Heart right ventricle (tissue), 16 donors: ENCODE measurements around the gene FAM180A. TPM values are rescaled to one million over a fixed set of nuclear protein-coding genes. Genes with fewer than 3 reads are reported as not detected.

Experiments
- ATAC-seq, 8 donors: fragments of 200-7000 bp; cut with Tn5 transposase; one replicate each; pipeline ENCODE4 v1.9.1; 2020; ENCODE audit warnings: mild to moderate bottlenecking in 8 of 8, moderate library complexity in 8 of 8, moderate number of reproducible peaks in 1 of 8
- DNase-seq, 2 donors: peaks; one replicate each; pipeline ENCODE4 v3.0.0-alpha.2; 2020
- H3K27ac ChIP-seq, 10 donors: fragments of 200-600 bp; sonication (generic) in 2 of 10; one replicate each; pipeline versions ENCODE4 v1.5.0 to v1.8.0; 2020 to 2022; ENCODE audit warnings: mild to moderate bottlenecking in 3 of 10
- H3K27me3 ChIP-seq, 7 donors: fragments of 200-600 bp; one replicate each; pipeline ENCODE4 v1.8.0; 2021 to 2022; ENCODE audit warnings: mild to moderate bottlenecking in 2 of 7
- H3K36me3 ChIP-seq, 9 donors: fragments of 200-600 bp; sonication (generic) in 1 of 9; one replicate each; pipeline versions ENCODE4 v1.5.0 to v1.8.0; 2020 to 2022; ENCODE audit warnings: mild to moderate bottlenecking in 2 of 9
- H3K4me1 ChIP-seq, 9 donors: fragments of 200-600 bp; sonication (generic) in 1 of 9; one replicate each; pipeline versions ENCODE4 v1.5.0 to v1.8.0; 2020 to 2022; ENCODE audit warnings: mild to moderate bottlenecking in 4 of 9
- H3K4me3 ChIP-seq, 10 donors: fragments of 200-600 bp; sonication (generic) in 2 of 10; one replicate each; pipeline versions ENCODE4 v1.5.0 to v1.8.0; 2020 to 2022; ENCODE audit warnings: mild to moderate bottlenecking in 7 of 10, moderate library complexity in 2 of 10
- H3K9me3 ChIP-seq, 11 donors: fragments of 200-600 bp in 10 of 11; sonication (generic) in 2 of 11; one replicate each; pipeline versions ENCODE4 v1.5.0 to v1.8.0; 2013 to 2022; ENCODE audit warnings: mild to moderate bottlenecking in 2 of 11, control low read depth in 1 of 11, moderate library complexity in 1 of 11
- CTCF ChIP-seq, 9 donors: fragments of 200-600 bp; sonication (generic) in 2 of 9; IDR thresholded peaks; one replicate each; pipeline versions ENCODE4 v1.5.0 to v1.8.0; 2021 to 2022; ENCODE audit warnings: antibody characterized with exemption in 9 of 9, mild to moderate bottlenecking in 5 of 9, moderate library complexity in 1 of 9
- WGBS, 2 donors: extraction: QIAGEN DNeasy Blood & Tissue Kit; methylation state at CpG; one replicate each; pipeline ENCODE4 v1.1.7; 2013; ENCODE audit warnings: inconsistent platforms in 1 of 2; 5-methylcytosine and 5-hydroxymethylcytosine counted together
- intact Hi-C, 10 donors: fragments of 100-400 bp; cut with DNase I; formaldehyde crosslinking; loops; one replicate each; pipeline versions ENCODE4 v1.11.1 to v1.14.2; 2022
- polyA plus RNA-seq, 2 donors: library from polyadenylated mRNA; stranded (reverse); fragments of 200-250 nt; gene quantifications; one replicate each; pipeline ENCODE4 v1.2.3, GENCODE V29; 2013
- total RNA-seq, 10 donors: library from RNA; stranded (reverse); fragmentation: NEBNext Ultra II Directional in 3 of 10; extraction: Animal tissue kit (Norgen Biotek cat#: 25700) in 3 of 10; gene quantifications; one replicate each; pipeline versions ENCODE4 v1.2.1 to v1.2.4, GENCODE V29; 2021 to 2023
- donor health status: Arrhythmogenic right ventricular cardiomyopathy.
- donor health status: ischemic (EF 13 %, LVEDD 7.1; RV severe dilation, severe dysfunction).
- donor health status: healthy with polysubstance abuse.
- donor health status: DM: no; HTN: yes; CAD: no.
- donor health status: DM: no; HTN: no; CAD: no.
- donor health status: ischemic (EF 25% LVEDD 6.9; RV normal size, moderate dysfunction).
- donor health status: ischemic (EF 25% LVEDD 5.7; RV mildly dilated, moderate dysfunction).
- donor health status: healthy.
- donor health status: DM: yes; HTN: yes; CAD: no.
- donor health status: Ischemic cardiomyopathy.
- donor health status: ischemic (EF 35%, LVEDD 5.7; RV mildly dilated, moderate dysfunction).
- donor health status: nonischemic (EF 11% LVEDD 7.7; RV severe dilation, severe dysfunction).
- donor health status: DM: yes; HTN: yes; CAD: no.
- donor health status: PGD.
- donor health status: ischemic (EF 29% LVEDD 5.4; RV normal size, mild dysfunction).
- donor health status: nonischemic (EF 23%, LVEDD 6.1; RV moderate dilation, normal function).

The FAM180A gene
- total and polyA plus RNA-seq, 12 donors: 2.0 to 47.6 (median 17.1) TPM

GRCh38 chr7:135713836-135714470, 34.7 kb downstream of the FAM180A start:
- Histone ChIP-seq H3K27me3 (no peaks in the 10 kb centered on the region), H3K4me1 (peaks cover under 1 to 26% (median 12%) of the 10 kb centered on the region in 9 donors), H3K9me3 (no peaks in the 10 kb centered on the region), H3K27ac (no peak overlapping the region), H3K4me3 (no peak overlapping the region), H3K36me3 (no peaks in the 10 kb centered on the region)
- no peak for TF ChIP-seq CTCF (IDR thresholded peaks at IDR 0.05)
- ATAC-seq (peak in 1 of 8 donors; percentile 5), DNase-seq (no peak)
- intact Hi-C loops: no loop called here
- WGBS, 2 donors: 88 to 89% methylated on average over 4 of the region's 4 CpGs

GRCh38 chr7:135712796-135713195, 35.8 kb downstream of the FAM180A start:
- DNase-seq: no peak
- intact Hi-C loops: no loop called here
- peak overlapping the region in 1 of 10 donors; percentile 16 for H3K27ac ChIP-seq

GRCh38 chr7:135712182-135712782, 36.3 kb downstream of the FAM180A start:
- intact Hi-C loops: no loop called here
- TF ChIP-seq CTCF (IDR thresholded peaks at IDR 0.05): peak in 2 of 9 donors; percentile 16 to 21
- no peaks in the 10 kb centered on the region for H3K36me3 ChIP-seq
- 60 to 63% methylated on average over 4 of the region's 4 CpGs for WGBS, 2 donors
- no peak for DNase-seq
- H3K4me1 ChIP-seq: peaks cover 0 to 20% (median 12%) of the 10 kb centered on the region in 9 donors
- no peaks in the 10 kb centered on the region for H3K27me3 ChIP-seq
- H3K9me3 ChIP-seq: no peaks in the 10 kb centered on the region
- H3K4me3 ChIP-seq: no peak overlapping the region
- peak overlapping the region in 1 of 10 donors; percentile 16 for H3K27ac ChIP-seq
- peak in 5 of 8 donors; percentile 43 to 59 (median 45) for ATAC-seq

More at GRCh38 chr7:135712796-135713195, 35.8 kb downstream of the FAM180A start:
- H3K27me3 ChIP-seq: no peaks in the 10 kb centered on the region
- peaks cover 0 to 20% (median 12%) of the 10 kb centered on the region in 9 donors for H3K4me1 ChIP-seq
- WGBS, 2 donors: 25 to 39% methylated on average over 7 of the region's 7 CpGs
- no peak for TF ChIP-seq CTCF (IDR thresholded peaks at IDR 0.05)
- peak in 4 of 8 donors; percentile 5 to 45 (median 24) for ATAC-seq
- no peaks in the 10 kb centered on the region for H3K36me3 ChIP-seq
- no peak overlapping the region for H3K4me3 ChIP-seq
- no peaks in the 10 kb centered on the region for H3K9me3 ChIP-seq

GRCh38 chr7:135711139-135711469, 37.5 kb downstream of the FAM180A start:
- Histone ChIP-seq H3K27me3 (no peaks in the 10 kb centered on the region), H3K27ac (no peak overlapping the region), H3K36me3 (no peaks in the 10 kb centered on the region), H3K4me1 (peaks cover 0 to 20% (median 12%) of the 10 kb centered on the region in 9 donors), H3K9me3 (no peaks in the 10 kb centered on the region), H3K4me3 (no peak overlapping the region)
- no peak for TF ChIP-seq CTCF (IDR thresholded peaks at IDR 0.05)
- intact Hi-C loops: no loop called here
- WGBS, 2 donors: 65 to 69% methylated on average over 8 of the region's 8 CpGs
- DNase-seq (no peak), ATAC-seq (no peak)
